ENCODE results near the gene NRXN2. TPM values are rescaled to one million over a fixed set of nuclear protein-coding genes. Genes with fewer than 3 reads are reported as not detected.

Gene NRXN2
- total and polyA plus RNA-seq, 9 donors, result 11.8 to 41.8 (median 30.5) TPM

DNA sequence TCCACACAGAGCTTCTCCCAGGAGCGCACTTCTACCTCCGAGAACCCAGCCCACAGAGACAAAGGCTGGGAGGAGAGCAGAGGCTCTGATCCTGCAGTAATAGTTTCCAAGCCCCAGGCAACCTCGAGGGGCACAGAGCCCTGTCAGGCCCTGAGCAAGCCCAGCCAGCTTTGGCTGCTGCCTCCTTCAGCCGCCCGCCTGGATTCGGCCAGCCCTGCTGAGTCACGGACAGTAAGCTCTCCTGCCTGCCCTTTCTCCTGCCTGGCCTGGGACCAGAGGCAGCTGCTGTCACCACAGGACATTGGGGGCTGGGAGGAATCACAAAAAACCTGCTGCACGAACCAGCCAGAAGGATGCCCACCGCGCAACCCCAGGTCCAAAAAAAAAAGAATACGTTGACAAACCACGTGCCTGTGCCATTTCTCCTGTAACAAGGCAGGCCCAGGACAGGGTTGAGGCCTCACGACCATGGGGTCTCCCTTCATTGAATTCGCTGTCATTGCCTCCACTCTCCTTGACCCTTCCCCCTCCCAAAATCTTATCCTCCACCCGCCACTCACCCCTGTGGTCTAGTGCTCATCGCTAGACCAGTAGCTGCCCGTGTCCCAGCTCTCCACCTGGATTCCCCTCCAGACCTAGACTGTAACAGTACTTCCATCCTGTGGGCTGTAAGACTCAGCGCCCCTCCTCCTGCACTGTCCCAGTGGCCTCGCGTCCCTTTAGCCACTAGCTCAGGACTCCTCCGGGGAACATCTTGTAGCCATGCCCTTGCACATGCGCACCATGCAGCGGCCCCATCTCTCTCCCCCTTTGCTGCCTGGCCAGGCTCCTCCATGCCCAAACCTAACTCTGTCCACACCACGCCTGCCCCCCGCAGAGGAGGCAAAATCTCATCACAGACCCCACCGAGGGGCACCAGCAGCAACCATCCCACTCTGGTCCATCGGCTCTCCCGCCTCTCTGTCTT, 139.4 kb downstream of the NRXN2 start:
- Histone ChIP-seq H3K36me3 (ENCODE audit: control insufficient read depth, insufficient read depth, low read length) (no peaks in the 10 kb centered on the region), H3K27ac (ENCODE audit: low read length) (no peak overlapping the region), H3K27me3 (ENCODE audit: control insufficient read depth, insufficient read depth, low read length) (peaks cover 4% of the 10 kb centered on the region), H3K4me1 (ENCODE audit: control insufficient read depth, insufficient read depth, low read length) (peaks cover 13% of the 10 kb centered on the region), H3K9me3 (replicated peaks; ENCODE audit: control insufficient read depth, low read depth, low read length) (peaks cover 5% of the 10 kb centered on the region), H3K4me3 (ENCODE audit: low read length) (no peak overlapping the region)
- DNase-seq, result no peak
- 82% methylated on average over 28 of the region's 28 CpGs for WGBS (ENCODE audit: insufficient coverage)

DNA sequence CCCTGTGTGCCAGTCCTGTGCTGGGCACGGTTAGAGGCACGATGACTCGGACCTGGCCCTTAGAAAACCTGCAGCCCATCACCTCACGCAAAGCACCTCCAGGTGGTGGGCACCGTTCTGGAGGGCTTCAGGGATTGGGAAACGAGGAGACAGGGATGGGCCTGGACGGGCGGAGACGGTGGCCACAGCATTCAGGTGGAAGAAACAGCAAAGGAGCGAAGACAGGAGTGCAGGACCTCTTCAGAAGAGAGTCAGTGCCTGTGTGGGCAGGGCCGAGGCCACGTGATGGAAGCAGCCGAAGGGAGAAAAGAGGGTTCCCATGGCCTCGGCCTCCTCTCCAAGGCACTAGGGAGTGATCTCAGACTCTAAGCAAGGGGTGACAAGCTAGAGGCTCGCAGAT, 140.1 kb downstream of the NRXN2 start:
- WGBS (ENCODE audit: insufficient coverage), result 77% methylated on average over 15 of the region's 15 CpGs
- H3K27ac ChIP-seq (ENCODE audit: low read length), result no peak overlapping the region
- H3K4me1 ChIP-seq (ENCODE audit: control insufficient read depth, insufficient read depth, low read length), result peaks cover 13% of the 10 kb centered on the region
- no peaks in the 10 kb centered on the region for H3K9me3 ChIP-seq (replicated peaks; ENCODE audit: control insufficient read depth, low read depth, low read length)
- H3K36me3 ChIP-seq (ENCODE audit: control insufficient read depth, insufficient read depth, low read length), result no peaks in the 10 kb centered on the region
- no peak for DNase-seq
- H3K27me3 ChIP-seq (ENCODE audit: control insufficient read depth, insufficient read depth, low read length), result peaks cover 5% of the 10 kb centered on the region
- no peak overlapping the region for H3K4me3 ChIP-seq (ENCODE audit: low read length)

DNA sequence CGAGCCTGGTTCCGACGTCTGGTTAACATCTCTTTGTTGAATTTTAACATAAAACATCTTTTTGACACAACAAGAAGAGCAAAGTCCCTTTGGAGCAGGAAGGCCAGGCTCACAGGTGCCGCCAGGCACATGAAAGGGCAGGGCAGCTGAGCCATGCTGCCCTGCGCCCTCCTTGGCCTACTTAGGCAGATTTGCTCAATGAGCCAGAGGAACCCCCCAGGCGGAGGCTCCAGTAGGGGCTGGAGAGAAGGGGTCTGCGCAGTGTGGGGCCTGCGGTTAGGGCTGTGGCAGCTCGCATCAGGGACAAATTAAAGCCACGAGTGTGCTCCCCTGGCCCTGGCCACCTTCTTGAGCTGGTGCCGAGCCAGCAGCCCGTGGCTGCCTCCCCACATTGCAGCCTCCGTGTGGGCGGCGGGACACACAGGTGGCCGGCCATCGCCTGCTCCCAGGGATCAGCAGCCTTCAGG, 141.9 kb downstream of the NRXN2 start:
- no peak for DNase-seq
- no peaks in the 10 kb centered on the region for H3K9me3 ChIP-seq (replicated peaks; ENCODE audit: control insufficient read depth, low read depth, low read length)
- WGBS (ENCODE audit: insufficient coverage), result 57% methylated on average over 10 of the region's 17 CpGs
- H3K27ac ChIP-seq (ENCODE audit: low read length), result no peak overlapping the region
- H3K36me3 ChIP-seq (ENCODE audit: control insufficient read depth, insufficient read depth, low read length), result no peaks in the 10 kb centered on the region
- peaks cover 13% of the 10 kb centered on the region for H3K4me1 ChIP-seq (ENCODE audit: control insufficient read depth, insufficient read depth, low read length)
- peaks cover 3% of the 10 kb centered on the region for H3K27me3 ChIP-seq (ENCODE audit: control insufficient read depth, insufficient read depth, low read length)
- H3K4me3 ChIP-seq (ENCODE audit: low read length), result no peak overlapping the region

DNA sequence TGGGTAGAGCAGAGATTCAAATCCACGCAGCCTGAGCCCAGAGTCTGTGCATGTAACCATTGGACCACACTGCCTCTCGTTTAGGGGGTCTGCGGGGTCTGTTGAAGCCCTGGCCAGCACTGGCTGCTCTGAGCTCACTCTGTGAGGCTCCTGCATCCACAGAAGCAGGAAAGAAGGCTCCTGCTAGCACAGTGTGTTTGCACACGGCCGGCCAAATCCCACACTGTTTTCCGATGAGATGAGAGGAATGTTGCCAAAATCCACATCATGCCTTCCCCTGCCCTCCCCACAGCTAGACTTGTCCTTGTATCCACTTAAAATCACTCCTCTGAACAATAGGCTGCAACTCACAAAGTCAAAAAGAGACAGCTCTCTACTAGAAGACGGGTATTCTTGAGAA, 142.6 kb downstream of the NRXN2 start:
- peak; percentile 90 for DNase-seq
- WGBS (ENCODE audit: insufficient coverage), result 30% methylated on average over 3 of the region's 7 CpGs
- Histone ChIP-seq H3K27me3 (ENCODE audit: control insufficient read depth, insufficient read depth, low read length) (peaks cover 3% of the 10 kb centered on the region), H3K27ac (ENCODE audit: low read length) (peak overlapping the region; percentile 35), H3K36me3 (ENCODE audit: control insufficient read depth, insufficient read depth, low read length) (no peaks in the 10 kb centered on the region), H3K4me1 (ENCODE audit: control insufficient read depth, insufficient read depth, low read length) (peaks cover 13% of the 10 kb centered on the region), H3K4me3 (ENCODE audit: low read length) (no peak overlapping the region), H3K9me3 (replicated peaks; ENCODE audit: control insufficient read depth, low read depth, low read length) (no peaks in the 10 kb centered on the region)

DNA sequence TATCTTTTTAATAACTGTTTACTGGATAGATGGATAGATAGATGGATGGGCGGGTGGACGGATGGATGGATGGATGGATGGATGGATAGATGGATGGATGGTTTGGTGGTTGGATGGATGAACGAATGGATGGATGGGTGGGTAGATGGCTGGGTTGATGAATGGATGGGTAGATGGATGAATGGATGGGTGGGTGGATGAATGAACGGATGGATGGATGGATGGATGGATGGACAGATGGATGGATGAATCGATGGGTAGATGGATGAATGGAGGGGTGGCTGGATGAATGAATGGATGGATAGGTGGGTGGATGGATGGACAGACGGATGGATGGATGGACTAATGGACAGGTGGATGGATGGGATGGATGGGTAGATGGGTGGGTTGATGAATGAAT, 145.8 kb downstream of the NRXN2 start:
- H3K27ac ChIP-seq (ENCODE audit: low read length), result no peak overlapping the region
- no peaks in the 10 kb centered on the region for H3K36me3 ChIP-seq (ENCODE audit: control insufficient read depth, insufficient read depth, low read length)
- H3K9me3 ChIP-seq (replicated peaks; ENCODE audit: control insufficient read depth, low read depth, low read length), result no peaks in the 10 kb centered on the region
- 91% methylated on average over 6 of the region's 6 CpGs for WGBS (ENCODE audit: insufficient coverage)
- no peak for DNase-seq
- peaks cover 3% of the 10 kb centered on the region for H3K27me3 ChIP-seq (ENCODE audit: control insufficient read depth, insufficient read depth, low read length)
- H3K4me3 ChIP-seq (ENCODE audit: low read length), result no peak overlapping the region
- peaks cover 13% of the 10 kb centered on the region for H3K4me1 ChIP-seq (ENCODE audit: control insufficient read depth, insufficient read depth, low read length)

DNA sequence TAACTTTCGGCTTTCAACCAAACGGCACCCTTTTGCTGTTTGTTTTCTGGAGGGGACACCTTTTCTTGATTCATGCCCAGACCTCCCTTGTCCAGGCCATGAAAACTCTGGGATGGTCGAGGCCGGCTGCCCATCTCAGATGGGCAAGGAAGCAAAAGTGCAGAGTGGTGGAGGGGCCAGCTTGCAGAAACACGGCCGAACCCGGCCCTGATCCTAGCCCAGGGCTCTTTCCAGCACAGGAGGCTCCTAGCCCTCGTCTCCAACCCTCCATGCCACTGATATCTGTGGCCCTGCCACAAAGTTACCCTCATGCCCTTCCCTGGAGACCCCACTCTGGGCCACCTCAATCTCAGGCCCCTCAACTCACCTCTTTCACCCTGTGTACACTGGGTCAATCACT, 150.9 kb downstream of the NRXN2 start:
- no peaks in the 10 kb centered on the region for H3K36me3 ChIP-seq (ENCODE audit: control insufficient read depth, insufficient read depth, low read length)
- no peak overlapping the region for H3K27ac ChIP-seq (ENCODE audit: low read length)
- H3K9me3 ChIP-seq (replicated peaks; ENCODE audit: control insufficient read depth, low read depth, low read length), result no peaks in the 10 kb centered on the region
- H3K4me1 ChIP-seq (ENCODE audit: control insufficient read depth, insufficient read depth, low read length), result peaks cover 6% of the 10 kb centered on the region
- H3K4me3 ChIP-seq (ENCODE audit: low read length), result no peak overlapping the region
- DNase-seq, result no peak
- no peaks in the 10 kb centered on the region for H3K27me3 ChIP-seq (ENCODE audit: control insufficient read depth, insufficient read depth, low read length)
- 78% methylated on average over 6 of the region's 8 CpGs for WGBS (ENCODE audit: insufficient coverage)

DNA sequence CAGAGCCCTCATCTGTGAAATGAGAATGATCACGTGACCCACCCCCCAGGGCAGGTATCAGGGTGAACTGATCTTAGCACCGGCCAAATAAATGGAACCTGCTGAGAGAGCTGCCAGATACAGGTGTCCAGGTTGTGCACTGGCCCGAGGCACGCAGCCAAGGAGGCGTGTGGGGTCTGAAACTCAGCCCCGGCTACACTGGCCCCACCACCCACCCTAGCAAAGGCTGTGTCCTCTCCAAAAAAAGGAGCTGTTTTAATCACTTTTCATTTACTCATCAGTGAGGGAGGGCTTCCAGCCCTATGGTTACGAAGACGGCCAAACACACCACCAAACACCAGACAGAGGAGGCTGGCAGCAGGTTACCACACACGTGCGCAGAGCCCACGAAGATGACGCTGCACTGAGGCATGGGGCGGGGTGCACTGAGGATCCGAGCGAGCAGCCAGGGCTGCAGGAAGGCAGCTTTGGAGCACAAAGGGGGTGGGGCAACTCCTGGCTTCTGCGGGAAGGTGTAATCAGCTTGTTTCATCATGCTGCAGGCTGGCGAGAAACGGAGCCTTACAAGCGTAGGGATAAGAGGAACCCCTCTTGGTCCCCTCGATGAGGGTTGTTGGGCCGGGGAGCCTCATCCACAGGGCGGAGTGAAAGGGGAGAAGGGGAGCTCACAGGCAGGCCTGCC, 151.4 kb downstream of the NRXN2 start:
- Histone ChIP-seq H3K36me3 (ENCODE audit: control insufficient read depth, insufficient read depth, low read length) (no peaks in the 10 kb centered on the region), H3K4me3 (ENCODE audit: low read length) (no peak overlapping the region), H3K27ac (ENCODE audit: low read length) (no peak overlapping the region), H3K9me3 (replicated peaks; ENCODE audit: control insufficient read depth, low read depth, low read length) (no peaks in the 10 kb centered on the region), H3K27me3 (ENCODE audit: control insufficient read depth, insufficient read depth, low read length) (no peaks in the 10 kb centered on the region), H3K4me1 (ENCODE audit: control insufficient read depth, insufficient read depth, low read length) (peaks cover 12% of the 10 kb centered on the region)
- DNase-seq, result no peak
- WGBS (ENCODE audit: insufficient coverage), result 51% methylated on average over 11 of the region's 22 CpGs

DNA sequence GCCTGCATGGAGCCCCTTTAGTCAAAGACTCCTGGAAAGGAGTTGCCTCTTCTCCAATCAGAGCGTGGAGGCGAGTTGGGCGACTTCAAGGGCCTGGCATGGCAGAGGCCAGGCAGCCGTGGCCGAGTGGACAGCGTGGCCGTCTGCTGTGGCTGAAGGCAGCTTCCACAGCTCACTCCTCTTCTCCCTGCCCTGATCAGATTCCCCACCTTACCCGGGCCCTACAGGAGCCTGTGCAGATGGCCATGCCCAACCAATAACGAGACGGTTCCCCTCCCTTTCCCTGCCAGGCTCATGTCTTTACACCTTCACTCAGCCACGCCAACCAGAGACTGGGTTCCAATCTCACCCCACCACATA, 152.0 kb downstream of the NRXN2 start:
- H3K9me3 ChIP-seq (replicated peaks; ENCODE audit: control insufficient read depth, low read depth, low read length), result no peaks in the 10 kb centered on the region
- H3K27me3 ChIP-seq (ENCODE audit: control insufficient read depth, insufficient read depth, low read length), result no peaks in the 10 kb centered on the region
- no peak overlapping the region for H3K4me3 ChIP-seq (ENCODE audit: low read length)
- H3K27ac ChIP-seq (ENCODE audit: low read length), result no peak overlapping the region
- no peak for DNase-seq
- 92% methylated on average over 11 of the region's 11 CpGs for WGBS (ENCODE audit: insufficient coverage)
- H3K36me3 ChIP-seq (ENCODE audit: control insufficient read depth, insufficient read depth, low read length), result no peaks in the 10 kb centered on the region
- H3K4me1 ChIP-seq (ENCODE audit: control insufficient read depth, insufficient read depth, low read length), result peaks cover 13% of the 10 kb centered on the region

DNA sequence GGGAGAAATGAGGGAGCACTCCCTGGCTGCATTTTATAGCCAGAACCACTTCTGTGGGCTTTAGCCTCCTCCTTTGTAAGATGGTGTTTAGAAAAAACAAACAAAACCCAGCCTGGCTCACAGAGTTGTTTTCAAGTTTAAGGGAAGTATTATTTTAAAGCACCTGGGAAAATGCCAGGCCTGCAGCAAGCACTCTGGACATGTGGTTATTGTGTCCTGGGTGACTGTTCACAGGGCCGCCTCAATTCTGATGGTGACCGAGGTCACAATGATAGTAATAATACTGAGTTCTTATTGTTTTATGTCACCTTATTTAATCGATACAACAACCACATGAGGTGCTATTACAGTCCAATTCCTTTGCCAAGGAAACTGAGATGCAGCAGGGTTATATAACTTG, 152.7 kb downstream of the NRXN2 start:
- no peaks in the 10 kb centered on the region for H3K27me3 ChIP-seq (ENCODE audit: control insufficient read depth, insufficient read depth, low read length)
- no peak overlapping the region for H3K4me3 ChIP-seq (ENCODE audit: low read length)
- no peaks in the 10 kb centered on the region for H3K9me3 ChIP-seq (replicated peaks; ENCODE audit: control insufficient read depth, low read depth, low read length)
- H3K36me3 ChIP-seq (ENCODE audit: control insufficient read depth, insufficient read depth, low read length), result no peaks in the 10 kb centered on the region
- no CpG with 5 or more reads among the region's 3 CpGs for WGBS (ENCODE audit: insufficient coverage)
- H3K4me1 ChIP-seq (ENCODE audit: control insufficient read depth, insufficient read depth, low read length), result peaks cover 16% of the 10 kb centered on the region
- no peak overlapping the region for H3K27ac ChIP-seq (ENCODE audit: low read length)
- no peak for DNase-seq

DNA sequence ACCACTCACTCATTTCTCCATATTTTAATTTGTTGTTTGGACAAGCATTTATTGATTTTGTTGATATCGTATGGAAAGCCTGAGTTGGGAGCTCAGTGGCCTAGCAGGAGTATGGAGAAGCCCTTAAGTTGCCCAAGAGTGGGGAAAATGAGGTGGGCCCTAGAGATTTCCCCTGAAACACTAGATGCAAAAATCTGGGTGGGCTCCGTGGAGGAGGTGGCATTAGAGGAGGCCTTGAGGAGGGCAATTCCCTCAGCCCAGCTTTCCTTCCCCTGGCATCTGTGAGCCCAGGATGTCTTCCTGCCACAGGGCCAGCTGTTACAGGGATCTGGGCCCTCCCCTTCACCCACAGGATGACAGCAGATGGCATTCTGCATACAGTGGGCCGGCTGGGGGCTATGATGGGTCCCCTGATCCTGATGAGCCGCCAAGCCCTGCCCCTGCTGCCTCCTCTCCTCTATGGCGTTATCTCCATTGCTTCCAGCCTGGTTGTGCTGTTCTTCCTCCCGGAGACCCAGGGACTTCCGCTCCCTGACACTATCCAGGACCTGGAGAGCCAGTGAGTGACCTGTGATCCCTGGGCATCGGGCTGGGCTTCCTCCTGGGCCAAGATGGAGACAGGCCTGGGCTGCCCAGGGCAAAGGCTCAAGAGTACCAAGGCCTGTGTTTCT, 153.6 kb downstream of the NRXN2 start:
- no peak for DNase-seq
- peaks cover 16% of the 10 kb centered on the region for H3K4me1 ChIP-seq (ENCODE audit: control insufficient read depth, insufficient read depth, low read length)
- WGBS (ENCODE audit: insufficient coverage), result 87% methylated on average over 7 of the region's 8 CpGs
- H3K9me3 ChIP-seq (replicated peaks; ENCODE audit: control insufficient read depth, low read depth, low read length), result no peaks in the 10 kb centered on the region
- no peaks in the 10 kb centered on the region for H3K27me3 ChIP-seq (ENCODE audit: control insufficient read depth, insufficient read depth, low read length)
- no peaks in the 10 kb centered on the region for H3K36me3 ChIP-seq (ENCODE audit: control insufficient read depth, insufficient read depth, low read length)
- H3K4me3 ChIP-seq (ENCODE audit: low read length), result no peak overlapping the region
- H3K27ac ChIP-seq (ENCODE audit: low read length), result no peak overlapping the region

Data from muscle of leg (tissue), 11 donors.